ENCODE measurements around the gene GATAD2A. TPM values are rescaled to one million over a fixed set of nuclear protein-coding genes. Genes with fewer than 3 reads are reported as not detected.

Gene GATAD2A
- polyA plus RNA-seq, 1 experiment = 24.2 TPM

DNA sequence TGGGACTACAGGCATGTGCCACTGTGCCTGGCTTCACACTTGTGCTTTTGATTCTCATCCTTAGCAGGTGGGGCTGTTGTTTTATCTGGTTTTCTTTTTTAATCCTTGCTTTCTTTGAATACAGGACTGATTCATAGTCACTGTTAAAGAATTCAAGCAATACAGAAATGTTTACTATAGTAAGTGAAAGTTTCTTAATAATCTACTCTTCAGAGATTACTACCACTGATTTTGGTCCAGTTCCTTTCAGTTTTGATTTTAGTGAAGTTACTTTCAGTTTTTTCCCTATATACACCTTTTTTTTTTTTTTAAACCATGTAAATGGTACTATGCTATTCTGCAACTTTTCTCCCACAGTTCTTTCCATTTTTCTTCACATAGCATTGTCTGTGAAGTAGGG is 53.6 kb downstream of the GATAD2A start:
- Histone ChIP-seq H3K27me3 (ENCODE audit: control insufficient read depth, insufficient read depth, low read length) (no peaks in the 10 kb centered on the region), H3K4me3 (ENCODE audit: low read depth, low read length) (no peak overlapping the region), H3K36me3 (ENCODE audit: control insufficient read depth, insufficient read depth, low read length) (0 out of 2 replicates have a peak, but pooled peaks cover 2% of the 10 kb centered on the region)
- DNase-seq (ENCODE audit: low read depth) = no peak
- TF ChIP-seq CTCF (IDR thresholded peaks at IDR 0.05; ENCODE audit: insufficient read depth, low read depth, low read length) = no peak
- CTCF ChIA-PET = interaction anchor here (0.8 to 1.6 kb wide), 3 partner anchors 11 to 92 kb away, joined by 3 to 4 read pairs (median 4); no protein-coding TSS in a partner anchor
- POLR2A ChIA-PET = no interaction called here

DNA sequence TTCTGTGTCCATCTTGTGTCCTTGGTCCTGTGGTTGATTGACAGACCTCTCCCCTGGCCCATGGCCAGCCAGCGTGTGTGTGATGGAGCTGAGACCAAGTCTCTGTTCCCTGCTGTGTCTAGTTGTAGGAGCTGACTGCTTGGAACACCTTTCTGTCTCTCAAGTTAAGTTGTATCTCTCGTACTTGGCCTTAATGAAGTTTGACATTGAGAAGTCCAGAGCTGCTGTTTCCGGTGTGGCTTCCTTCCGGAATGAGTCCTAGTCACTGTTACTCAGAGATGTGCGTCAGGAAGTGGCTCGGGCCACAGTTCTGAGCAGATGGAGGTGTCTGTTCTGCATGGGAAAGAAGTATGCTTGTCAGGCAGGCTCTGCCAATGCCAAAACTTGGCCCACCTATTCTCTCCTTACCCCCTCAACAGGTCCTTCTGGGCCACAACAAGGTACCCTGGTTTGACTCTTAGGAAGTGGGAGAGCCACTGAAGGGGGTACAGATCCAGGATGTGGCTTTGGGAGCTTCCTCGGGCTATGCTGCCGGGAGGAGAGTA is 54.3 kb downstream of the GATAD2A start:
- Histone ChIP-seq H3K36me3 (ENCODE audit: control insufficient read depth, insufficient read depth, low read length) (0 out of 2 replicates have a peak, but pooled peaks cover 2% of the 10 kb centered on the region), H3K4me3 (ENCODE audit: low read depth, low read length) (no peak overlapping the region), H3K27me3 (ENCODE audit: control insufficient read depth, insufficient read depth, low read length) (no peaks in the 10 kb centered on the region)
- POLR2A ChIA-PET = no interaction called here
- TF ChIP-seq CTCF (IDR thresholded peaks at IDR 0.05; ENCODE audit: insufficient read depth, low read depth, low read length) = no peak
- DNase-seq (ENCODE audit: low read depth) = peak; percentile 38
- CTCF ChIA-PET = interaction anchor here (0.8 to 1.0 kb wide), 2 partner anchors 31 to 92 kb away, joined by 3 to 4 read pairs; no protein-coding TSS in a partner anchor

- no peaks in the 10 kb centered on the region for H3K27me3 ChIP-seq (ENCODE audit: control insufficient read depth, insufficient read depth, low read length)
- no peak overlapping the region for H3K4me3 ChIP-seq (ENCODE audit: low read depth, low read length)
- no peak for DNase-seq (ENCODE audit: low read depth)
- POLR2A ChIA-PET = no interaction called here
- CTCF ChIA-PET = interaction anchor here (1.0 kb wide), 1 partner anchor 93 kb away, joined by 3 read pairs; no protein-coding TSS in a partner anchor
- 0 out of 2 replicates have a peak, but pooled peaks cover 3% of the 10 kb centered on the region for H3K36me3 ChIP-seq (ENCODE audit: control insufficient read depth, insufficient read depth, low read length)
- no peak for TF ChIP-seq CTCF (IDR thresholded peaks at IDR 0.05; ENCODE audit: insufficient read depth, low read depth, low read length)
Measured at GRCh38 chr19:19460258-19460731, 54.8 kb downstream of the GATAD2A start.

- no peak for DNase-seq (ENCODE audit: low read depth)
- no peak overlapping the region for H3K4me3 ChIP-seq (ENCODE audit: low read depth, low read length)
Measured at GRCh38 chr19:19460761-19461265, 55.3 kb downstream of the GATAD2A start.

More at GRCh38 chr19:19460761-19461265, 55.3 kb downstream of the GATAD2A start:
- ChIA-PET CTCF (no interaction called here), POLR2A (no interaction called here)
- no peak for TF ChIP-seq CTCF (IDR thresholded peaks at IDR 0.05; ENCODE audit: insufficient read depth, low read depth, low read length)
- peaks cover 8% of the 10 kb centered on the region for H3K36me3 ChIP-seq (ENCODE audit: control insufficient read depth, insufficient read depth, low read length)
- H3K27me3 ChIP-seq (ENCODE audit: control insufficient read depth, insufficient read depth, low read length) = no peaks in the 10 kb centered on the region
